Measurements from ENCODE around the gene TMEM164.
A peak's percentile ranks its signal among the peaks of the same experiment; 100 is the strongest.

The TMEM164 gene

DNA sequence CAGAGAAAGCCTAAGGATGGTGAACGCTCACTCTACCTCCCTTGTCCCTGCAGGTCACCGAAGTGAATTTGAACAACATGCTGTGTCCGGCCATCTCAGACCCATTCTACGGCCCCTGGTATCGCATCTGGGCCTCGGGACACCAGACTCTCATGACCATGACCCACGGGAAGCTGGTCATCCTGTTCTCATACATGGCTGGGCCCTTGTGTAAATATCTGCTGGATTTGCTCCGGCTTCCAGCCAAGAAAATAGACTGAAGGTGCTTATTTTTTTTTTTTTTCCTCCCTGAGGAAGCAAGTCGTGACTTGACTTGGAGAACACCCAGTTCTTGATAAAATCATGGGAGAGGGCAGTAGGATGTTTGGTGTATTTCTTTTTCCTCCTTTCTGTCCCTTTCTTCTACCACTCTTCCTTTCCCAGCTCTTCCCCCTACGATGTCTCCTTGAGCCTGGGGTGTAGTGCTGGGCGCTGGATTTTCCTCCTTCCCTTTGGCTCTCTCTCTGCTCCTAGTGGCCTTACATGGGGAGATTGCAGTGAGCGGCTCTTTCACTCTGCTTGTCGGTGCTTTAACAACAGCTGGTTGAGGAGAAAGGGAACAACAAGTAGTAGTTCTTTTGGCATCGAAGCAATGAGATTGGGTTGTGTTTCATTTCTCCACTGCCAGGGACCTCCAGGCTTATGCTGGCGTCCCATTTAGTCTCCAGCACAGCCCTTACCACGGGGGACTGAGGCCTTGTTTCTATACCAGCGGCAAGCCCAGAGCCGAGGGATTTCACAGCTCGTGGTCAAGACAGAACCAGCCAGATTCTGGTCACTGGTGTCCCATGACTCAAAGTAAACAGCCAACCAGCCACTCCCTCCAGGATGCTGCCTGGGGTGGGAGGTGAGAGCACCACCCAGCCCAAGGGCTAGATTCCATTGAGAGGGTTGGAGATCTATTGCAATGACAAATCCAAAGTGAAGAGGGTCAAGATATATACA, 170.6 kb downstream of the TMEM164 start:
- H3K4me3 ChIP-seq (ENCODE audit: low read length), result no peak overlapping the region
- TF ChIP-seq, protein P1, sequence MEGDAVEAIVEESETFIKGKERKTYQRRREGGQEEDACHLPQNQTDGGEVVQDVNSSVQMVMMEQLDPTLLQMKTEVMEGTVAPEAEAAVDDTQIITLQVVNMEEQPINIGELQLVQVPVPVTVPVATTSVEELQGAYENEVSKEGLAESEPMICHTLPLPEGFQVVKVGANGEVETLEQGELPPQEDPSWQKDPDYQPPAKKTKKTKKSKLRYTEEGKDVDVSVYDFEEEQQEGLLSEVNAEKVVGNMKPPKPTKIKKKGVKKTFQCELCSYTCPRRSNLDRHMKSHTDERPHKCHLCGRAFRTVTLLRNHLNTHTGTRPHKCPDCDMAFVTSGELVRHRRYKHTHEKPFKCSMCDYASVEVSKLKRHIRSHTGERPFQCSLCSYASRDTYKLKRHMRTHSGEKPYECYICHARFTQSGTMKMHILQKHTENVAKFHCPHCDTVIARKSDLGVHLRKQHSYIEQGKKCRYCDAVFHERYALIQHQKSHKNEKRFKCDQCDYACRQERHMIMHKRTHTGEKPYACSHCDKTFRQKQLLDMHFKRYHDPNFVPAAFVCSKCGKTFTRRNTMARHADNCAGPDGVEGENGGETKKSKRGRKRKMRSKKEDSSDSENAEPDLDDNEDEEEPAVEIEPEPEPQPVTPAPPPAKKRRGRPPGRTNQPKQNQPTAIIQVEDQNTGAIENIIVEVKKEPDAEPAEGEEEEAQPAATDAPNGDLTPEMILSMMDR (conservative IDR thresholded peaks at IDR 0.05; ENCODE audit: low read length), result no peak
- DNase-seq (ENCODE audit: low read depth), result no peak

DNA sequence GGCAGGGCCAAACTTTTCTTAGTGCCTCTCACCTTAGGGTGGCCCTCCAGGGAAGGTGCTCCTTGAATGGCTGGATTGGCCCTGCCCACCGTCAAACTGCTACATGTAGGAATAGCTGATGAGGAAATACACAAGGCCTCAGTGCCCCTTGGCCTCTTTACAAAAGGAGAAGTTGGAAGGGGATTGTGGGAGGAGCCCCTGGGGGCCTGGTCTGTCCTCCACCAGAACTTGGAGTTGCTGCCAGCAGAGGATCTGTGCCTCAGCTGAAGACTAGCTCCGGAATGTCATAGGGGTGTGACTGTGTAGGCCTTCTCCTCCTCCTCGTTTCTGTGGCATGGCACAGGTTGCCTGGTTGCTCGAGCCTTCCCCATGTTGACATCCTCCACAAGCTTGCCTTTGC, 172.2 kb downstream of the TMEM164 start:
- H3K4me3 ChIP-seq (ENCODE audit: low read length), result no peak overlapping the region
- TF ChIP-seq, protein P1 (conservative IDR thresholded peaks at IDR 0.05; ENCODE audit: low read length), result no peak
- no peak for DNase-seq (ENCODE audit: low read depth)

DNA sequence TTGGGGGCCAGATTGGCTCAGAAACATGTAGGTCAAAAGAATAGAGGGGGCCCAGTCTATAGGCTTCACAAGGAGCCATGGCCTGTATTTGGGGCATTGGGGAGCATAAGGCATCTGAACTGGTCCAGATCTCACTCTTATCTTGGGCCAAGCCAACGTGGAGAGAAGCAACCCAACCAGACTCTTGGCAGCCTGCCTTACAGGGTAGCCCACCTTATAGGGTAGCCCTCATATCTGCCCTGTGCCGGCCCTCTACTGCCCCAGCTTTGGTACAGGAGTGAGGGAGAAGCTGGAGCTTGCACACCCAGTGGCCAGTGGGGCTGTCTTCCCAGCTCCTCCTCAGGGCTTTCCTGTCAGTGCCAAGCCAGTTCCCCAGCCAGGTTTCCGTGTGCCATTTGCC, 172.8 kb downstream of the TMEM164 start:
- DNase-seq (ENCODE audit: low read depth), result no peak
- H3K4me3 ChIP-seq (ENCODE audit: low read length), result no peak overlapping the region
- TF ChIP-seq, protein P1 (conservative IDR thresholded peaks at IDR 0.05; ENCODE audit: low read length), result no peak

DNA sequence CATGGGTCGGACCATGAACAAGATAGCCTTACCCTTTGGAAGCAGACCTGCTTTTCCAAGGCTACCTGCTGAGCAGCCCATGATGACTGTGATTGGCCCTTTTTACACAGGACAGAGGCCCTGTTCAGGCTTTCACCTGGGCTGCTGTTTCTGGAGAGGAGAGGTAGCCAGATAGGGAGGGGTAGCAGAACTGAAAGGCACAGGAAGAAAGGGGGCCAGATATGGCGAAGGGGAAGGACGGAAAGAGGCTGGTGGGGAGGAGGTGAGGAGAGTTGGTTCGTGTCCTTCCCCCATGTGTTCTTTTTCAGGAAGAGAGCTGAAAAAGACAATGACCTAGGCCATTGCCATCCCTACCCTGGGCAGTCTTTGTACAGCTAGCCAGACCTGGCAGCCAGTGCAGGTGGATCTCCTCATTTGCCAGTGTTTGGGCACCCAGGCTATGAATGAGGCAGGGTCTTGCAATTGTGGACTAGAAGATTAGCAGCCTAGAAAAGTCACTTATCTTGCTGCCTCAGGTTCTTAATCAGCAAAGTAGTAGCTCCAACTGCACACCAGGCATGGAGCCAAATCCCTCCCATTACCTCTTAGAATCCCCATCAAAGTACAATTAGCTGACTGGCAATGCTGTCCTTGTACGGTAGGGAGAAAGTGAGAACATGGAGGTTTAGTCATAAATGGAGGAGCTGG, 175.4 kb downstream of the TMEM164 start:
- H3K4me3 ChIP-seq (ENCODE audit: low read length), result no peak overlapping the region
- DNase-seq (ENCODE audit: low read depth), result no peak
- TF ChIP-seq, protein P1 (conservative IDR thresholded peaks at IDR 0.05; ENCODE audit: low read length), result no peak

DNA sequence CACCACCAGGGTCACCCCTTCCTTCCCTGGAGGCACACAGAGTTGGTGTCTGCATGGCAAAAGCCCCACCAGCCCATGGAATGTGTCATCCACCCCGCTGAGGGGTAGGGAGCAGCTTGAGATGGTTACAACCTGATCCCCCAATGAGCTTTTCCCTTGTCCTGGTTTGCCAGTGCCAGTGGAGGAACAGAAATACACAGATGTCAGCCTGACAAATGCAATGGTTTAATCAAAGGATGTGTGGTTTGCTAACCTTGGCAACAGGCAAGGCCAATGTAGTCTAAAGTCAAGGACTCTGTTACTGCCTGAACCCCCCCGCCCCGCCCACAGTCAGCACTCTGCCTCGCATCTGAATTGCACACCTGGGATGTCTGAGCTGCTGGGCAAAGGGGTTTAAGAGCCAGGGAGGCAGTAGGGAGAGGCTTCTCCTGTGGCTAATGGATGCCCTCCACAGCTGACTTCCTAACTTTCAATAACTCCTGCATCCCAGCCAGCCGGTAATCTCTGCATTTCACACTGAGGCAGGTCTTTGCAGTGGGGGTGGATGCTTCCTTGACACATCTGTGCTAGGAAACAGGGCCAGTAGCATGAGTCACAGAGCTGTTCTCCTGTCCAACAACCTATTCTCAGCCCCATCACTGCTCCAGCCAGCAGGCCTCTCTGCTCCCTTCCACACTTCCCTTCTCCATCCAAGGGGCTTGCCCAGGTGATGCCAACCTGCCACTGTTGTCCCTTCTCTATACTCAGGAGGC, 177.4 kb downstream of the TMEM164 start:
- no peak overlapping the region for H3K4me3 ChIP-seq (ENCODE audit: low read length)
- peak; percentile 76 for DNase-seq (ENCODE audit: low read depth)
- TF ChIP-seq, protein P1 (conservative IDR thresholded peaks at IDR 0.05; ENCODE audit: low read length), result no peak

DNA sequence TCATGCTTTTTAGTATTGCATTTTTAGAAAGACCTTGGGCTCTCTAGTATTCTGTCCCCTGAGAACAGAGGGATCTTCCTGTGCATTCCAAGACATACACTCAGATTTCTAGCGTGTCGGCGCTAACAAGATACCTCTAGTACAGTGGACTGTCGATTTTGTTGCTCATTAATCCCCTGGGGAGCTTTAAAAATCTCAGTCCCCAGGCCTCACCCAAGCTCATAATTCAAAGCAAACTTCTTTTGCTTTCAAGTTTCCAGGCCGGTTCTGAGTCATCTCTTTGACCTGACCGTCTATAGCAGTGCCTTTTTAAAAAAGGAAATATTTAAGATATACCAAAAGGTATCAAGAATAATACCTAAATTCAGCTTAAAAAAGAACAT, 178.0 kb downstream of the TMEM164 start:
- no peak overlapping the region for H3K4me3 ChIP-seq (ENCODE audit: low read length)
- TF ChIP-seq, protein P1 (conservative IDR thresholded peaks at IDR 0.05; ENCODE audit: low read length), result no peak
- peak; percentile 80 for DNase-seq (ENCODE audit: low read depth)

Measured in AG10803 (cell line).